Hepatocyte (in vitro differentiated cells): ENCODE data around the gene COQ10A. TPM values are rescaled to one million over a fixed set of nuclear protein-coding genes. Genes with fewer than 3 reads are reported as not detected.
A peak's percentile ranks its signal among the peaks of the same experiment; 100 is the strongest.

Experiments
- DNase-seq: peaks from one replicate; pipeline ENCODE4 v3.0.0-alpha.2; 2016; ENCODE audit warnings: low spot score
- H2AFZ ChIP-seq: fragments of 200-600 bp; sonication (generic); 2 replicates; pipeline ENCODE4 v1.6.0; 2016; ENCODE audit warnings: antibody characterized with exemption, mild to moderate bottlenecking
- H3K27ac ChIP-seq: fragments of 200-600 bp; sonication (generic); 2 replicates; pipeline ENCODE4 v1.5.1; 2016; ENCODE audit warnings: mild to moderate bottlenecking
- H3K27me3 ChIP-seq: fragments of 200-600 bp; sonication (generic); 2 replicates; pipeline ENCODE4 v1.6.1; 2016
- H3K36me3 ChIP-seq: fragments of 200-600 bp; sonication (generic); replicated peaks from 2 replicates; pipeline ENCODE4 v1.5.1; 2016; ENCODE audit warnings: low read depth; ENCODE audit not compliant: insufficient read depth
- H3K4me1 ChIP-seq: fragments of 200-600 bp; sonication (generic); 2 replicates; pipeline ENCODE4 v1.5.1; 2016; ENCODE audit warnings: mild to moderate bottlenecking, moderate library complexity; ENCODE audit not compliant: insufficient read depth
- H3K4me2 ChIP-seq: fragments of 200-600 bp; sonication (generic); 2 replicates; pipeline ENCODE4 v1.6.0; 2016
- H3K4me3 ChIP-seq: fragments of 200-600 bp; sonication (generic); 2 replicates; pipeline ENCODE4 v1.5.1; 2016; ENCODE audit warnings: mild to moderate bottlenecking
- H3K79me2 ChIP-seq: fragments of 200-600 bp; sonication (generic); 2 replicates; pipeline ENCODE4 v1.6.0; 2017; ENCODE audit warnings: mild to moderate bottlenecking
- H3K9me2 ChIP-seq: fragments of 200-600 bp; sonication (generic); replicated peaks from 2 replicates; pipeline ENCODE4 v1.6.0; 2017; ENCODE audit warnings: mild to moderate bottlenecking; ENCODE audit not compliant: insufficient read depth
- H3K9me3 ChIP-seq: fragments of 200-600 bp; sonication (generic); 2 replicates; pipeline ENCODE4 v1.5.1; 2016; ENCODE audit warnings: low read depth, mild to moderate bottlenecking
- H4K20me1 ChIP-seq: fragments of 200-600 bp; sonication (generic); 2 replicates; pipeline ENCODE4 v1.6.0; 2016; ENCODE audit warnings: mild to moderate bottlenecking; ENCODE audit not compliant: insufficient read depth, poor library complexity, severe bottlenecking
- EZH2 ChIP-seq: fragments of 200-600 bp; sonication (generic); IDR thresholded peaks from 2 replicates; pipeline ENCODE4 v1.6.1; 2016; ENCODE audit warnings: antibody characterized with exemption, mild to moderate bottlenecking, borderline replicate concordance
- EZH2phosphoT487 ChIP-seq: fragments of 200-600 bp; sonication (generic); IDR thresholded peaks from one replicate; pipeline ENCODE4 v1.6.1; 2018; ENCODE audit warnings: antibody characterized with exemption, mild to moderate bottlenecking, low read depth, moderate library complexity; ENCODE audit not compliant: unreplicated experiment, severe bottlenecking
- WGBS: methylation state at CpG from one replicate; pipeline ENCODE4 v1.1.6; 2016; ENCODE audit warnings: low lambda C conversion rate; ENCODE audit errors: missing lambda C conversion rate; 5-methylcytosine and 5-hydroxymethylcytosine counted together
- polyA plus RNA-seq: library from polyadenylated mRNA; unstranded; fragments of >200 nt; fragmentation: Nextera tagmentation; extraction: Ambion mirVana; gene quantifications from 2 replicates; pipeline ENCODE4 v1.2.1, GENCODE V29; 2016
- total RNA-seq: library from RNA; depleted of rRNA; stranded (reverse); fragments of >200 nt; gene quantifications from 2 replicates; pipeline ENCODE4 v1.2.3, GENCODE V29; 2014
- TF ChIP-seq, protein P1 (sequence below): fragments of 200-600 bp; sonication (generic); IDR thresholded peaks from 2 replicates; pipeline ENCODE4 v1.5.1; 2016; ENCODE audit warnings: antibody characterized with exemption, mild to moderate bottlenecking; ENCODE audit not compliant: poor library complexity

Gene COQ10A
- total and polyA plus RNA-seq, 2 experiments from 2014 or later, result 8.2 to 10.7 TPM

- Histone ChIP-seq H4K20me1 (no peaks in the 10 kb centered on the region), H3K27me3 (no peaks in the 10 kb centered on the region), H3K36me3 (no peaks in the 10 kb centered on the region), H3K4me1 (no peaks in the 10 kb centered on the region), H3K4me2 (peak overlapping the region; percentile 76), H3K9me3 (no peaks in the 10 kb centered on the region), H3K79me2 (peaks cover 23% of the 10 kb centered on the region), H3K4me3 (peak overlapping the region; percentile 18), H3K27ac (peak overlapping the region; percentile 68), H2AFZ (peak overlapping the region; percentile 50), H3K9me2 (no peaks in the 10 kb centered on the region)
- DNase-seq, result peak; percentile 41
- TF ChIP-seq EZH2phosphoT487 (no peak), EZH2 (no peak)
- TF ChIP-seq, protein P1, sequence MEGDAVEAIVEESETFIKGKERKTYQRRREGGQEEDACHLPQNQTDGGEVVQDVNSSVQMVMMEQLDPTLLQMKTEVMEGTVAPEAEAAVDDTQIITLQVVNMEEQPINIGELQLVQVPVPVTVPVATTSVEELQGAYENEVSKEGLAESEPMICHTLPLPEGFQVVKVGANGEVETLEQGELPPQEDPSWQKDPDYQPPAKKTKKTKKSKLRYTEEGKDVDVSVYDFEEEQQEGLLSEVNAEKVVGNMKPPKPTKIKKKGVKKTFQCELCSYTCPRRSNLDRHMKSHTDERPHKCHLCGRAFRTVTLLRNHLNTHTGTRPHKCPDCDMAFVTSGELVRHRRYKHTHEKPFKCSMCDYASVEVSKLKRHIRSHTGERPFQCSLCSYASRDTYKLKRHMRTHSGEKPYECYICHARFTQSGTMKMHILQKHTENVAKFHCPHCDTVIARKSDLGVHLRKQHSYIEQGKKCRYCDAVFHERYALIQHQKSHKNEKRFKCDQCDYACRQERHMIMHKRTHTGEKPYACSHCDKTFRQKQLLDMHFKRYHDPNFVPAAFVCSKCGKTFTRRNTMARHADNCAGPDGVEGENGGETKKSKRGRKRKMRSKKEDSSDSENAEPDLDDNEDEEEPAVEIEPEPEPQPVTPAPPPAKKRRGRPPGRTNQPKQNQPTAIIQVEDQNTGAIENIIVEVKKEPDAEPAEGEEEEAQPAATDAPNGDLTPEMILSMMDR, result no peak
- 4% methylated on average over 11 of the region's 11 CpGs for WGBS
Measured at GRCh38 chr12:56315249-56315621, 48.5 kb downstream of the COQ10A start.

DNA sequence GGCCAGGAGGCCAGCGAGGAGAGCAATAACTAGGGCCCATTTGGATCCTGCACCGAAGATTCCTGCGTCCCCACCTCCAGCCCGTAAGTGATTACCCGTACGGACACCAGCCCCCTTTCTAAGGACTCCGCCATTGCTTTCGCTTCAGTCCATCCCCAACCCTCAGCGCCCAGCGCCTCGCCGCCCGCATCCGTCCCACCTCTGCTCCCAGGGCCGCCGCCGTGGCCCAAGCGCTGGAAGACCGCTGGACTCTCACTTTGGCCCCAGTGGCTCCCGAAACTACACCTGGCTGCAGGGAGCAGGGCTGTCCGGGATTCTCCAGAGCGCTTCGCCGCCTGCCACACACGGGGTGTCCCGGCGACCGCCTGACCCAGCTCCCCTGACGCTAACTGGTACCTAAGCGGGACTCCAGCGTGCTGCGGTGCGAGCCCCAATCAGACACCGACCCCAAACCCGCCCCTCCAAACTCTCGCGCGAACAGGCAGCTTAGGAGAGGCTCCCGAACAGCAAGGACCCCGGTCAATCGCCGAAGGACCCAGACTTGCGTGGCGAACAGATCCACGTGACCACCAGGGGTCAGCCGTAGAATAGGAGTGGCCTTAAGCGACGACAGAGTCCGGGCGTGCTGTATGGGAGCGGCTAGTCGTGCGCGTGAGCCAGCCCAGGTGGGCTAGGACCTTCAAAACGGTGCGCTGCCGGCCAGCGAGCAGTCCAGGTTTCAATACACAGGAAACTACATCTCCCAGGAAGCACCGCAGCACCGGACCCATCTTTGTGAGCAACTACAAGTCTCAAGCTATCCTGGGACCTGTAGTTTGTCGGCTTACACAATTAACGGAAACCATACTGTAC, 49.1 kb downstream of the COQ10A start, which contains the start of gene CNPY2:
TSS of gene CNPY2 (minus strand) at position 367 of the 852 bp plus-strand sequence. CDS start 771 bp downstream, outside the sequence.
- peak within 1 kb of the TSS; percentile 50 for H2AFZ ChIP-seq
- H3K27ac ChIP-seq, result peak within 1 kb of the TSS; percentile 68
- peaks cover 23% of the 10 kb centered on the region for H3K79me2 ChIP-seq
- no peaks in the 10 kb centered on the region for H3K4me1 ChIP-seq
- H3K9me2 ChIP-seq, result no peaks in the 10 kb centered on the region
- H3K36me3 ChIP-seq, result no peaks in the 10 kb centered on the region
- no peaks in the 10 kb centered on the region for H3K27me3 ChIP-seq
- peak within 1 kb of the TSS; percentile 18 for H3K4me3 ChIP-seq
- under 1% methylated on average over 61 of the region's 62 CpGs for WGBS
- no peaks in the 10 kb centered on the region for H4K20me1 ChIP-seq
- TF ChIP-seq, protein P1, result peak; percentile 14
- TF ChIP-seq EZH2phosphoT487, result no peak
- DNase-seq, result peak; percentile 97
- no peaks in the 10 kb centered on the region for H3K9me3 ChIP-seq
- H3K4me2 ChIP-seq, result peak within 1 kb of the TSS; percentile 76

GRCh38 chr12:56317675-56318074, 50.9 kb downstream of the COQ10A start:
- Histone ChIP-seq H4K20me1 (no peaks in the 10 kb centered on the region), H2AFZ (no peak overlapping the region), H3K79me2 (peaks cover 23% of the 10 kb centered on the region), H3K36me3 (no peaks in the 10 kb centered on the region), H3K4me1 (no peaks in the 10 kb centered on the region), H3K27me3 (no peaks in the 10 kb centered on the region), H3K4me2 (no peak overlapping the region), H3K9me2 (no peaks in the 10 kb centered on the region), H3K27ac (no peak overlapping the region), H3K4me3 (no peak overlapping the region), H3K9me3 (no peaks in the 10 kb centered on the region)
- no peak for DNase-seq
- TF ChIP-seq EZH2, result no peak
- no peak for TF ChIP-seq EZH2phosphoT487
- TF ChIP-seq, protein P1, result no peak
- WGBS, result 90% methylated on average over 3 of the region's 3 CpGs

Other genes starting within 250 kb of the COQ10A start
- gene IKZF4, start 245.9 kb upstream of the COQ10A start, total RNA-seq, result 1.6 and 6.7 TPM in 2 replicates
- gene IKZF4, start 245.9 kb upstream of the COQ10A start, polyA plus RNA-seq, result 3.5 and 5.3 TPM in 2 replicates
- 665 and 673 TPM in 2 replicates for gene RPS26, start 225.0 kb upstream of the COQ10A start, total RNA-seq
- gene RPS26, start 225.0 kb upstream of the COQ10A start, polyA plus RNA-seq, result 245 and 252 TPM in 2 replicates
- 104 and 128 TPM in 2 replicates for gene ERBB3, start 186.8 kb upstream of the COQ10A start, total RNA-seq
- gene ERBB3, start 186.8 kb upstream of the COQ10A start, polyA plus RNA-seq, result 56.1 and 69.0 TPM in 2 replicates
- 87.9 and 90.7 TPM in 2 replicates for gene PA2G4, start 162.4 kb upstream of the COQ10A start, total RNA-seq
- gene PA2G4, start 162.4 kb upstream of the COQ10A start, polyA plus RNA-seq, result 102 and 109 TPM in 2 replicates
- 2,379 and 2,801 TPM in 2 replicates for gene RPL41, start 150.3 kb upstream of the COQ10A start, total RNA-seq
- 2,115 and 2,240 TPM in 2 replicates for gene RPL41, start 150.3 kb upstream of the COQ10A start, polyA plus RNA-seq
- 3.7 and 9.0 TPM in 2 replicates for gene ZC3H10, start 148.7 kb upstream of the COQ10A start, total RNA-seq
- gene ZC3H10, start 148.7 kb upstream of the COQ10A start, polyA plus RNA-seq, result 2.2 and 5.7 TPM in 2 replicates
- gene ESYT1, start 138.7 kb upstream of the COQ10A start, total RNA-seq, result 44.9 and 52.3 TPM in 2 replicates
- gene ESYT1, start 138.7 kb upstream of the COQ10A start, polyA plus RNA-seq, result 40.0 and 43.8 TPM in 2 replicates
- gene MYL6B, start 114.4 kb upstream of the COQ10A start, total RNA-seq, result 80.6 and 98.1 TPM in 2 replicates
- gene MYL6B, start 114.4 kb upstream of the COQ10A start, polyA plus RNA-seq, result 82.2 and 83.9 TPM in 2 replicates
- 1,441 and 1,490 TPM in 2 replicates for gene MYL6, start 108.6 kb upstream of the COQ10A start, total RNA-seq
- 2,273 and 2,387 TPM in 2 replicates for gene MYL6, start 108.6 kb upstream of the COQ10A start, polyA plus RNA-seq
- 34.8 and 37.4 TPM in 2 replicates for gene SMARCC2, start 77.5 kb upstream of the COQ10A start, total RNA-seq
- 68.6 and 72.4 TPM in 2 replicates for gene SMARCC2, start 77.5 kb upstream of the COQ10A start, polyA plus RNA-seq
- 47.6 and 66.4 TPM in 2 replicates for gene RNF41, start 45.0 kb upstream of the COQ10A start, total RNA-seq
- 12.2 and 22.5 TPM in 2 replicates for gene RNF41, start 45.0 kb upstream of the COQ10A start, polyA plus RNA-seq
- gene NABP2, start 42.6 kb upstream of the COQ10A start, total RNA-seq, result 21.9 and 35.4 TPM in 2 replicates
- 12.4 and 12.5 TPM in 2 replicates for gene NABP2, start 42.6 kb upstream of the COQ10A start, polyA plus RNA-seq
- gene SLC39A5, start 36.9 kb upstream of the COQ10A start, total RNA-seq, result 179 and 187 TPM in 2 replicates
- 155 and 167 TPM in 2 replicates for gene SLC39A5, start 36.9 kb upstream of the COQ10A start, polyA plus RNA-seq
- gene ANKRD52, start 8.6 kb upstream of the COQ10A start, total RNA-seq, result 21.9 and 23.3 TPM in 2 replicates
- 37.2 and 46.8 TPM in 2 replicates for gene ANKRD52, start 8.6 kb upstream of the COQ10A start, polyA plus RNA-seq
- gene CS, start 33.4 kb downstream of the COQ10A start, total RNA-seq, result 111 and 115 TPM in 2 replicates
- 83.2 and 96.6 TPM in 2 replicates for gene CS, start 33.4 kb downstream of the COQ10A start, polyA plus RNA-seq
- 155 and 179 TPM in 2 replicates for gene CNPY2, start 49.0 kb downstream of the COQ10A start, total RNA-seq
- gene CNPY2, start 49.0 kb downstream of the COQ10A start, polyA plus RNA-seq, result 428 and 474 TPM in 2 replicates
- 23.5 and 29.4 TPM in 2 replicates for gene PAN2, start 67.1 kb downstream of the COQ10A start, total RNA-seq
- 23.6 and 41.1 TPM in 2 replicates for gene PAN2, start 67.1 kb downstream of the COQ10A start, polyA plus RNA-seq
- gene IL23A, start 71.9 kb downstream of the COQ10A start, total RNA-seq, result 2.0 and 2.3 TPM in 2 replicates
- 2.1 and 3.1 TPM in 2 replicates for gene IL23A, start 71.9 kb downstream of the COQ10A start, polyA plus RNA-seq
- 148 and 157 TPM in 2 replicates for gene STAT2, start 93.2 kb downstream of the COQ10A start, total RNA-seq
- 90.1 and 104 TPM in 2 replicates for gene STAT2, start 93.2 kb downstream of the COQ10A start, polyA plus RNA-seq
- gene APOF, start 95.9 kb downstream of the COQ10A start, total RNA-seq, result 0.12 TPM in 1 of 2 replicates, not detected in the other
- 0.55 TPM in 1 of 2 replicates, not detected in the other for gene APOF, start 95.9 kb downstream of the COQ10A start, polyA plus RNA-seq
- 7.9 and 9.6 TPM in 2 replicates for gene TIMELESS, start 182.5 kb downstream of the COQ10A start, total RNA-seq
- gene TIMELESS, start 182.5 kb downstream of the COQ10A start, polyA plus RNA-seq, result 12.4 and 13.0 TPM in 2 replicates
- 0.08 TPM in 1 of 2 replicates, not detected in the other for gene MIP, start 187.7 kb downstream of the COQ10A start, total RNA-seq
- 0.30 TPM in 1 of 2 replicates, not detected in the other for gene MIP, start 187.7 kb downstream of the COQ10A start, polyA plus RNA-seq
- gene SPRYD4, start 201.6 kb downstream of the COQ10A start, total RNA-seq, result 2.5 and 3.4 TPM in 2 replicates
- 3.2 TPM in 2 replicates for gene SPRYD4, start 201.6 kb downstream of the COQ10A start, polyA plus RNA-seq
- gene GLS2, start 221.2 kb downstream of the COQ10A start, total RNA-seq, result 6.1 and 6.4 TPM in 2 replicates
- 3.3 and 3.5 TPM in 2 replicates for gene GLS2, start 221.2 kb downstream of the COQ10A start, polyA plus RNA-seq